ENCODE results near the gene AIRE.

- TF ChIP-seq, protein P1, sequence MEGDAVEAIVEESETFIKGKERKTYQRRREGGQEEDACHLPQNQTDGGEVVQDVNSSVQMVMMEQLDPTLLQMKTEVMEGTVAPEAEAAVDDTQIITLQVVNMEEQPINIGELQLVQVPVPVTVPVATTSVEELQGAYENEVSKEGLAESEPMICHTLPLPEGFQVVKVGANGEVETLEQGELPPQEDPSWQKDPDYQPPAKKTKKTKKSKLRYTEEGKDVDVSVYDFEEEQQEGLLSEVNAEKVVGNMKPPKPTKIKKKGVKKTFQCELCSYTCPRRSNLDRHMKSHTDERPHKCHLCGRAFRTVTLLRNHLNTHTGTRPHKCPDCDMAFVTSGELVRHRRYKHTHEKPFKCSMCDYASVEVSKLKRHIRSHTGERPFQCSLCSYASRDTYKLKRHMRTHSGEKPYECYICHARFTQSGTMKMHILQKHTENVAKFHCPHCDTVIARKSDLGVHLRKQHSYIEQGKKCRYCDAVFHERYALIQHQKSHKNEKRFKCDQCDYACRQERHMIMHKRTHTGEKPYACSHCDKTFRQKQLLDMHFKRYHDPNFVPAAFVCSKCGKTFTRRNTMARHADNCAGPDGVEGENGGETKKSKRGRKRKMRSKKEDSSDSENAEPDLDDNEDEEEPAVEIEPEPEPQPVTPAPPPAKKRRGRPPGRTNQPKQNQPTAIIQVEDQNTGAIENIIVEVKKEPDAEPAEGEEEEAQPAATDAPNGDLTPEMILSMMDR (IDR thresholded peaks at IDR 0.05) = no peak
- no peak for TF ChIP-seq POLR2A (IDR thresholded peaks at IDR 0.05)
These were observed 19.9 kb upstream of the AIRE start for GRCh38 chr21:44265734-44266270.

All from adrenal gland (tissue), 5 donors.